GM23338 (cell line): ENCODE data around the gene DVL2. TPM values are rescaled to one million over a fixed set of nuclear protein-coding genes. Genes with fewer than 3 reads are reported as not detected.

Experiments used
- ATAC-seq: fragments of 200-7000 bp; cut with Tn5 transposase; 3 replicates; pipeline ENCODE4 v1.9.1; 2020
- DNase-seq: peaks from one replicate; pipeline ENCODE4 v3.0.0-alpha.2; 2015; ENCODE audit warnings: low spot score
- H2AFZ ChIP-seq: fragments of 200-600 bp; sonication (generic); 2 replicates; pipeline ENCODE4 v1.8.0; 2016; ENCODE audit warnings: antibody characterized with exemption, mild to moderate bottlenecking, moderate library complexity
- H3F3A ChIP-seq: fragments of 200-600 bp; sonication (generic); replicated peaks from 2 replicates; pipeline ENCODE4 v1.8.0; 2017; ENCODE audit warnings: antibody characterized with exemption, mixed run types, low read depth
- H3K27ac ChIP-seq: fragments of 200-600 bp; sonication (generic); 2 replicates; pipeline ENCODE4 v1.6.1; 2016; ENCODE audit warnings: low read depth
- H3K27me3 ChIP-seq: fragments of 200-600 bp; sonication (generic); 2 replicates; pipeline ENCODE4 v1.8.0; 2016; ENCODE audit warnings: mild to moderate bottlenecking, mixed run types, moderate library complexity; ENCODE audit not compliant: insufficient read depth
- H3K36me3 ChIP-seq: fragments of 200-600 bp; sonication (generic); 2 replicates; pipeline ENCODE4 v1.8.0; 2016; ENCODE audit warnings: mild to moderate bottlenecking; ENCODE audit not compliant: insufficient read depth
- H3K4me1 ChIP-seq: fragments of 200-600 bp; sonication (generic); 2 replicates; pipeline ENCODE4 v1.8.0; 2016; ENCODE audit warnings: mild to moderate bottlenecking, moderate library complexity; ENCODE audit not compliant: insufficient read depth
- H3K4me2 ChIP-seq: fragments of 200-600 bp; sonication (generic); 2 replicates; pipeline ENCODE4 v1.7.1; 2017; ENCODE audit warnings: mixed run types
- H3K4me3 ChIP-seq: fragments of 200-600 bp; sonication (generic); 2 replicates; pipeline ENCODE4 v1.6.1; 2016; ENCODE audit warnings: mixed run types
- H3K79me2 ChIP-seq: fragments of 200-600 bp; sonication (generic); replicated peaks from 2 replicates; pipeline ENCODE4 v1.8.0; 2017; ENCODE audit warnings: mild to moderate bottlenecking; ENCODE audit not compliant: insufficient read depth
- H3K9me2 ChIP-seq: fragments of 200-600 bp; sonication (generic); 2 replicates; pipeline ENCODE4 v1.8.0; 2017; ENCODE audit not compliant: insufficient read depth
- H4K20me1 ChIP-seq: fragments of 200-600 bp; sonication (generic); replicated peaks from 2 replicates; pipeline ENCODE4 v1.8.0; 2017; ENCODE audit warnings: mild to moderate bottlenecking; ENCODE audit not compliant: insufficient read depth
- H3K27ac Mint-ChIP-seq: 2 replicates; pipeline ENCODE4 v1.8.0; 2020; ENCODE audit warnings: inconsistent platforms, mild to moderate bottlenecking, moderate library complexity, mixed read lengths
- H3K27me3 Mint-ChIP-seq: 3 replicates; pipeline ENCODE4 v1.8.0; 2022; ENCODE audit warnings: low read depth, mild to moderate bottlenecking, moderate library complexity, mixed read lengths, inconsistent platforms; ENCODE audit not compliant: insufficient read depth, poor library complexity
- H3K36me3 Mint-ChIP-seq: 3 replicates; pipeline ENCODE4 v1.8.0; 2021; ENCODE audit warnings: low read depth, mild to moderate bottlenecking, inconsistent platforms, moderate library complexity, mixed read lengths
- H3K4me1 Mint-ChIP-seq: 3 replicates; pipeline ENCODE4 v1.8.0; 2020; ENCODE audit warnings: mild to moderate bottlenecking, inconsistent platforms, mixed read lengths
- H3K4me3 Mint-ChIP-seq: 3 replicates; pipeline ENCODE4 v1.8.0; 2021; ENCODE audit warnings: moderate library complexity, mild to moderate bottlenecking, inconsistent platforms, mixed read lengths
- H3K9me3 Mint-ChIP-seq: 3 replicates; pipeline ENCODE4 v1.8.0; 2020; ENCODE audit warnings: moderate library complexity, mild to moderate bottlenecking, inconsistent platforms, mixed read lengths
- CTCF ChIP-seq, 2 experiments: fragments of 200-600 bp in 1 of 2; sonication (generic) in 1 of 2; conservative IDR thresholded peaks; 2 replicates each; pipeline versions ENCODE4 v1.5.1 to v1.6.1; 2016 to 2017; ENCODE audit warnings: antibody characterized with exemption in 2 of 2, low read depth in 2 of 2, mild to moderate bottlenecking in 2 of 2, moderate library complexity in 1 of 2
- EZH2 ChIP-seq: fragments of 200-600 bp; sonication (generic); IDR thresholded peaks from one replicate; pipeline ENCODE4 v1.8.0; 2017; ENCODE audit warnings: antibody characterized with exemption, mild to moderate bottlenecking, low read depth; ENCODE audit not compliant: unreplicated experiment
- NANOG ChIP-seq: IDR thresholded peaks from 2 replicates; pipeline ENCODE4 v1.6.1; 2016; ENCODE audit warnings: antibody characterized with exemption, borderline replicate concordance
- REST ChIP-seq: IDR thresholded peaks from one replicate; pipeline ENCODE4 v1.6.1; 2018; ENCODE audit warnings: antibody characterized with exemption; ENCODE audit not compliant: unreplicated experiment
- STAT1 ChIP-seq: IDR thresholded peaks from one replicate; pipeline ENCODE4 v1.6.1; 2016; ENCODE audit warnings: antibody characterized with exemption; ENCODE audit not compliant: unreplicated experiment
- ZNF462 ChIP-seq: fragments of 250-450 bp; sonication (Bioruptor Pico); IDR thresholded peaks from 2 replicates; pipeline ENCODE4 v1.5.0; 2020; ENCODE audit warnings: mild to moderate bottlenecking, moderate library complexity
- polyA plus RNA-seq: library from polyadenylated mRNA; unstranded; fragments of >200 nt; fragmentation: Nextera tagmentation; extraction: Ambion mirVana; gene quantifications from 2 replicates; pipeline ENCODE4 v1.2.1, GENCODE V29; 2016
- total RNA-seq: library from RNA; depleted of rRNA; stranded (reverse); fragments of >200 nt; shearing (Covaris generic); gene quantifications from 2 replicates; pipeline ENCODE4 v1.2.3, GENCODE V29; 2014

Gene DVL2
- total and polyA plus RNA-seq, 2 experiments from 2014 or later: 19.7 to 80.6 TPM

GRCh38 chr17:7184091-7184488, 50.2 kb downstream of the DVL2 start (continued):
- no peak for TF ChIP-seq REST
- TF ChIP-seq NANOG: no peak
- no peak for TF ChIP-seq CTCF (conservative IDR thresholded peaks at IDR 0.05; ENCODE audit: low read depth in 2 of 2)

- no peaks in the 10 kb centered on the region for H3K9me2 ChIP-seq
- no peak overlapping the region for H3K27ac Mint-ChIP-seq
- ATAC-seq (no peak), DNase-seq (no peak)
- H3K9me3 Mint-ChIP-seq: no peaks in the 10 kb centered on the region
- H3K27ac ChIP-seq: no peak overlapping the region
- peaks cover 3% of the 10 kb centered on the region; the same call in 1 of the 2 replicates for H4K20me1 ChIP-seq
- H3K4me2 ChIP-seq: no peak overlapping the region
- no peak overlapping the region for H2AFZ ChIP-seq
- H3K36me3 Mint-ChIP-seq: peaks cover 1% of the 10 kb centered on the region; the same call in 2 of the 3 replicates
- no peaks in the 10 kb centered on the region for H3K36me3 ChIP-seq
- peaks cover 7% of the 10 kb centered on the region for H3K4me1 Mint-ChIP-seq
- H3K79me2 ChIP-seq: no peaks in the 10 kb centered on the region
- no peaks in the 10 kb centered on the region; the same call in 1 of the 2 replicates for H3K4me1 ChIP-seq
- no peak overlapping the region; the same call in 2 of the 3 replicates for H3K4me3 Mint-ChIP-seq
- H3K27me3 Mint-ChIP-seq: peaks cover 13% of the 10 kb centered on the region
- H3K27me3 ChIP-seq: peaks cover 4% of the 10 kb centered on the region; the same call in 1 of the 2 replicates
- H3F3A ChIP-seq: 0 out of 2 replicates have a peak, but pooled peaks cover 5% of the 10 kb centered on the region
- H3K4me3 ChIP-seq: no peak overlapping the region
- TF ChIP-seq EZH2 (no peak), STAT1 (no peak), CTCF (conservative IDR thresholded peaks at IDR 0.05; ENCODE audit: low read depth in 2 of 2) (no peak), NANOG (no peak), ZNF462 (CRISPR knock-in tag) (no peak)
Observed at GRCh38 chr17:7183433-7184090, 50.8 kb downstream of the DVL2 start.
